HG03469 (cell line): ENCODE results near the gene PIK3C3.
A peak's percentile ranks its signal among the peaks of the same experiment; 100 is the strongest.
"Not testable (repeated sequence)": the region's sequence is repeated elsewhere in the genome, so short reads cannot be mapped to it uniquely, and the experiment has no call there.

Experiments used
- ATAC-seq: cut with Tn5 transposase; IDR thresholded peaks from one replicate; pipeline ENCODE4 v1.9.1; 2021; ENCODE audit warnings: mild to moderate bottlenecking, moderate library complexity, moderate number of reproducible peaks; ENCODE audit not compliant: unreplicated experiment

The PIK3C3 gene

GRCh38 chr18:41965634-41966255 is 10.7 kb downstream of the PIK3C3 start:
- no peak for ATAC-seq

GRCh38 chr18:41966943-41967342 is 11.9 kb downstream of the PIK3C3 start:
- no peak for ATAC-seq

GRCh38 chr18:41967680-41968079 is 12.6 kb downstream of the PIK3C3 start:
- ATAC-seq: no peak

- ATAC-seq: no peak
Measured at GRCh38 chr18:41969881-41970280, 14.8 kb downstream of the PIK3C3 start.

GRCh38 chr18:41972067-41972925 is 17.3 kb downstream of the PIK3C3 start:
- ATAC-seq: no peak

- ATAC-seq: no peak
Measured at GRCh38 chr18:41973983-41974382, 18.9 kb downstream of the PIK3C3 start.

GRCh38 chr18:41974796-41975201 is 19.8 kb downstream of the PIK3C3 start:
- ATAC-seq: no peak

GRCh38 chr18:41975284-41975683 is 20.2 kb downstream of the PIK3C3 start:
- ATAC-seq: no peak

- ATAC-seq: no peak
Measured at GRCh38 chr18:41977233-41977632, 22.2 kb downstream of the PIK3C3 start.

GRCh38 chr18:41982942-41983660 is 28.1 kb downstream of the PIK3C3 start:
- ATAC-seq: peak; percentile 97

- ATAC-seq: no peak
Measured at GRCh38 chr18:41985914-41986313, 30.9 kb downstream of the PIK3C3 start.

GRCh38 chr18:41989508-41989907 is 34.5 kb downstream of the PIK3C3 start:
- ATAC-seq: no peak

- ATAC-seq: peak; percentile 72
Measured at GRCh38 chr18:41992066-41992465, 37.0 kb downstream of the PIK3C3 start.

GRCh38 chr18:41992703-41993102 is 37.7 kb downstream of the PIK3C3 start:
- no peak for ATAC-seq

- ATAC-seq: no peak
Measured at GRCh38 chr18:41993151-41993550, 38.1 kb downstream of the PIK3C3 start.

- ATAC-seq: no peak
Measured at GRCh38 chr18:41996020-41996419, 41.0 kb downstream of the PIK3C3 start.

GRCh38 chr18:41999751-42000150 is 44.7 kb downstream of the PIK3C3 start:
- no peak for ATAC-seq

- ATAC-seq: no peak
Measured at GRCh38 chr18:42001801-42002200, 46.8 kb downstream of the PIK3C3 start.

- ATAC-seq: no peak
Measured at GRCh38 chr18:42004653-42005052, 49.6 kb downstream of the PIK3C3 start.

GRCh38 chr18:42005782-42006181 is 50.7 kb downstream of the PIK3C3 start:
- no peak for ATAC-seq

- not testable (repeated sequence) for ATAC-seq
Measured at GRCh38 chr18:42009457-42009856, 54.4 kb downstream of the PIK3C3 start.

GRCh38 chr18:42011053-42011452 is 56.0 kb downstream of the PIK3C3 start:
- ATAC-seq: peak; percentile 100
